K562 (cell line): ENCODE data around the gene LNX2. TPM values are rescaled to one million over a fixed set of nuclear protein-coding genes. Genes with fewer than 3 reads are reported as not detected.

Experiments used
- ATAC-seq: fragments of 200-7000 bp; cut with Tn5 transposase; 3 replicates; pipeline ENCODE4 v1.9.1; 2020; ENCODE audit warnings: moderate library complexity
- BruUV-seq: library from RNA; stranded (reverse); fragments of 400-500 nt; replicated peaks from 2 replicates; lab custom pipeline; 2021; lab: Mats Ljungman, UMichigan
- CTCF ChIA-PET: fragments of 300-600 bp; formaldehyde crosslinking; extraction: SDS; loops from one replicate; lab custom pipeline; 2021; ENCODE audit warnings: low intra/inter-chr PET ratio; lab: Yijun Ruan, JAX
- POLR2A ChIA-PET: fragments of 300-600, 350-650 bp; sonication (Branson Sonifier 250); formaldehyde crosslinking; extraction: SDS; loops from one replicate; lab custom pipeline; 2021; ENCODE audit warnings: antibody characterized with exemption, inconsistent platforms; lab: Yijun Ruan, JAX
- DNase-seq, 4 experiments: peaks; one replicate each; pipeline versions ENCODE4 v3.0.0 to v3.0.0-alpha.2; 2011 to 2018; ENCODE audit warnings: low spot score in 3 of 4, mixed read lengths in 3 of 4; ENCODE audit errors: extremely low read depth in 1 of 4
- FAIRE-seq: peaks from 2 replicates; lab custom pipeline; 2011; peaks lifted over from hg19 to GRCh38; lab: Jason Lieb, UNC
- H2AFZ ChIP-seq: 2 replicates; pipeline ENCODE4 v1.6.0; 2011; ENCODE audit warnings: low read depth, low read length, control low read depth, inconsistent platforms
- H3K27ac ChIP-seq: fragments of 200-600 bp; 3 replicates; pipeline ENCODE4 v1.8.0; 2011; ENCODE audit warnings: low read depth, mild to moderate bottlenecking, control low read depth, inconsistent platforms, low read length, moderate library complexity, mixed read lengths; ENCODE audit errors: extremely low read depth
- H3K27me3 ChIP-seq, 2 experiments: fragments of 300-600 bp in 1 of 2; 2 replicates in 1 of 2; 3 replicates in 1 of 2; pipeline versions ENCODE4 v1.6.0 to v1.8.0; 2011; ENCODE audit warnings: inconsistent platforms in 2 of 2, low read length in 2 of 2, mild to moderate bottlenecking in 1 of 2, mixed read lengths in 1 of 2, moderate library complexity in 1 of 2; ENCODE audit not compliant: control insufficient read depth in 2 of 2, insufficient read depth in 2 of 2
- H3K36me3 ChIP-seq: fragments of 300-600 bp; 3 replicates; pipeline ENCODE4 v1.8.0; 2011; ENCODE audit warnings: mild to moderate bottlenecking, low read length, inconsistent platforms; ENCODE audit not compliant: control insufficient read depth, insufficient read depth
- H3K4me1 ChIP-seq, 2 experiments: fragments of 200-600 bp in 1 of 2; replicated peaks in 1 of 2; 2 replicates in 1 of 2; 3 replicates in 1 of 2; pipeline versions ENCODE4 v1.5.1 to v1.8.0; 2011; ENCODE audit warnings: inconsistent platforms in 2 of 2, low read length in 2 of 2, mild to moderate bottlenecking in 1 of 2, mixed read lengths in 1 of 2, moderate library complexity in 1 of 2; ENCODE audit not compliant: control insufficient read depth in 2 of 2, insufficient read depth in 2 of 2
- H3K4me2 ChIP-seq: 2 replicates; pipeline ENCODE4 v1.6.1; 2011; ENCODE audit warnings: low read length, control low read depth, inconsistent platforms, mixed read lengths; ENCODE audit not compliant: insufficient read depth
- H3K4me3 ChIP-seq: fragments of 200-600 bp; sonication (generic), shearing (Covaris generic); 2 replicates; pipeline ENCODE4 v1.5.1; 2016; ENCODE audit warnings: control low read depth, inconsistent platforms
- H3K79me2 ChIP-seq: fragments of 200-600 bp; 3 replicates; pipeline ENCODE4 v1.8.0; 2011; ENCODE audit warnings: low read length, inconsistent platforms; ENCODE audit not compliant: control insufficient read depth, insufficient read depth
- H3K9ac ChIP-seq, 2 experiments: 2 replicates each; pipeline versions ENCODE4 v1.6.0 to v1.6.1; 2011; ENCODE audit warnings: low read depth in 2 of 2, low read length in 2 of 2, control low read depth in 1 of 2, inconsistent platforms in 1 of 2, mild to moderate bottlenecking in 1 of 2, mixed read lengths in 1 of 2; ENCODE audit not compliant: insufficient read depth in 1 of 2
- H3K9me1 ChIP-seq: one replicate; pipeline ENCODE4 v1.6.0; 2011; ENCODE audit warnings: inconsistent platforms, mild to moderate bottlenecking, low read length, moderate library complexity; ENCODE audit not compliant: control insufficient read depth, insufficient read depth
- H3K9me3 ChIP-seq: replicated peaks from 2 replicates; pipeline ENCODE4 v1.5.1; 2011; ENCODE audit warnings: low read depth, low read length, inconsistent platforms; ENCODE audit not compliant: control insufficient read depth, insufficient read depth
- H4K20me1 ChIP-seq: replicated peaks from 2 replicates; pipeline ENCODE4 v1.6.1; 2011; ENCODE audit warnings: low read length, inconsistent platforms, mixed read lengths; ENCODE audit not compliant: control insufficient read depth, insufficient read depth
- CTBP1 ChIP-seq: fragments of 450-650 bp; IDR thresholded peaks from 2 replicates; pipeline ENCODE4 v1.6.1; 2016; ENCODE audit warnings: borderline replicate concordance
- KAT7 ChIP-seq: sonication (generic); formaldehyde crosslinking; IDR thresholded peaks from 2 replicates; pipeline ENCODE4 v1.8.0; 2022; ENCODE audit warnings: missing genetic modification reagents, mild to moderate bottlenecking, borderline replicate concordance
- KHSRP ChIP-seq: fragments of 450-650 bp; IDR thresholded peaks from 2 replicates; pipeline ENCODE4 v1.6.1; 2017
- MYC ChIP-seq, 2 experiments: fragments of 250-450 bp in 1 of 2; sonication (Bioruptor Pico) in 1 of 2; IDR thresholded peaks; 2 replicates each; pipeline versions ENCODE4 v1.5.1 to v1.6.1; 2012 to 2021; ENCODE audit warnings: low read depth in 2 of 2, borderline replicate concordance in 1 of 2, improper control_type of control experiment in 1 of 2, low read length in 1 of 2, mild to moderate bottlenecking in 1 of 2, moderate library complexity in 1 of 2
- NONO ChIP-seq, 2 experiments: fragments of 200-400 bp in 1 of 2; fragments of 450-650 bp in 1 of 2; formaldehyde crosslinking in 1 of 2; IDR thresholded peaks; 2 replicates each; pipeline ENCODE4 v1.6.1; 2017; ENCODE audit warnings: low read depth in 2 of 2, mild to moderate bottlenecking in 2 of 2, moderate library complexity in 2 of 2, low read length in 1 of 2
- POLR2AphosphoS2 ChIP-seq: IDR thresholded peaks from 2 replicates; pipeline ENCODE4 v1.6.1; 2012; ENCODE audit warnings: low read length, improper control_type of control experiment
- SAFB ChIP-seq: fragments of 200-400 bp; formaldehyde crosslinking; IDR thresholded peaks from 2 replicates; pipeline ENCODE4 v1.6.1; 2017; ENCODE audit warnings: low read depth, low read length, borderline replicate concordance
- SP2 ChIP-seq: IDR thresholded peaks from 2 replicates; pipeline ENCODE4 v1.6.1; 2011; ENCODE audit warnings: mild to moderate bottlenecking, low read depth, low read length, moderate library complexity; ENCODE audit not compliant: poor library complexity, severe bottlenecking; ENCODE audit errors: extremely low read depth
- SRSF1 ChIP-seq: fragments of 200-400 bp; formaldehyde crosslinking; IDR thresholded peaks from 2 replicates; pipeline ENCODE4 v1.6.1; 2017; ENCODE audit warnings: mild to moderate bottlenecking, low read depth, low read length, moderate library complexity
- TRIM28 ChIP-seq: fragments of 450-650 bp; IDR thresholded peaks from 2 replicates; pipeline ENCODE4 v1.6.1; 2017
- TSC22D4 ChIP-seq: fragments of 450-650 bp; IDR thresholded peaks from 2 replicates; pipeline ENCODE4 v1.6.1; 2016; ENCODE audit warnings: missing genetic modification characterization, missing biosample characterization, control low read depth
- ZNF584 ChIP-seq: fragments of 200-800 bp; sonication (Bioruptor generic); IDR thresholded peaks from 2 replicates; pipeline ENCODE4 v1.6.1; 2016; ENCODE audit warnings: low read depth, mild to moderate bottlenecking, missing genetic modification characterization, missing compliant biosample characterization
- ZNF780A ChIP-seq: fragments of 250-450 bp; sonication (Bioruptor Pico); IDR thresholded peaks from 2 replicates; pipeline ENCODE4 v1.5.0; 2021; ENCODE audit warnings: mild to moderate bottlenecking
- WGBS: fragments of 100-300 bp; shearing (Covaris generic); methylation state at CpG from one replicate; pipeline ENCODE4 v1.1.6; 2016; ENCODE audit warnings: low coverage, mixed read lengths; ENCODE audit not compliant: insufficient coverage; ENCODE audit errors: missing lambda C conversion rate; 5-methylcytosine and 5-hydroxymethylcytosine counted together
- in situ Hi-C: fragments of 300-500 bp; cut with MboI; formaldehyde crosslinking; loops from 4 replicates; pipeline ENCODE4 v1.15.0; 2018; ENCODE audit warnings: inconsistent platforms, mixed read lengths
- intact Hi-C: fragments of 100-400 bp; cut with micrococcal nuclease; formaldehyde crosslinking; loops from 2 replicates; pipeline ENCODE4 v1.14.2; 2022
- polyA plus RNA-seq, 8 experiments: library from polyadenylated mRNA; depleted of rRNA in 4 of 8; stranded (reverse) in 5 of 8; unstranded in 3 of 8; fragments of >200 nt; fragmentation: Nextera tagmentation in 2 of 8; fragmentation: Illumina TruSeq in 1 of 8; extraction: Ambion mirVana in 2 of 8; extraction: Trizol in 1 of 8; gene quantifications; 2 replicates each; pipeline versions ENCODE4 v1.2.1 to v1.2.3, GENCODE V29; 2011 to 2014; ENCODE audit warnings: inconsistent platforms in 1 of 8, missing spikeins in 1 of 8
- total RNA-seq, 7 experiments: library from RNA; depleted of rRNA in 6 of 7; stranded (reverse); fragments of >200 nt in 6 of 7; fragmentation: Illumina TruSeq in 2 of 7; extraction: Trizol in 2 of 7; gene quantifications; 2 replicates each; pipeline versions ENCODE4 v1.2.1 to v1.2.3, GENCODE V29; 2011 to 2021; ENCODE audit warnings: low replicate concordance in 1 of 7
- TF ChIP-seq, protein P1 (sequence below): sonication (generic); formaldehyde crosslinking; IDR thresholded peaks from 2 replicates; pipeline ENCODE4 v1.8.1; 2023; ENCODE audit warnings: missing genetic modification reagents, mild to moderate bottlenecking, borderline replicate concordance

Gene LNX2
- total and polyA plus RNA-seq, 9 of the 15 experiments (the other 6 are each of a cell fraction or from before 2014, with no cell fraction given) = 1.5 to 5.5 (median 4.0) TPM

DNA sequence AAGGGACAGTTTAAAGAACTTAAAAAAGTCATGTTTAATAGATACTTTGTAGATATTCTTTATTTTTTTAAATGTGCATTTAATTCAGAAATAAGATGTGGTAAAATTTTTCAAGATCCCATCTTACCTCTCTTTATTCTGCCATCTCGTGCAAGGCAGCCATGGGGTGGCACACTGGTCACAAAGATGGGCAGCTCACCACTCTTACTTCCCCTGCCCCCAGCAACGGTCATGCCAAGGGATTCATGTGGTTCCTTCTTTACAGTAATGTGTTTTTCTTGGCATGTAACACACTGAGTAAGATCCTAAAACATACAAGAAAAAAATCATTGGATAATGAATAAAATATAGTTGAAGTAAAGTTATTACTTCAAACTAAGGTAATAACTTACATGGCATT, 64.2 kb downstream of the LNX2 start:
- WGBS = 73% methylated on average over 2 of the region's 2 CpGs
- CTCF ChIA-PET = no interaction called here
- no peak for FAIRE-seq

DNA sequence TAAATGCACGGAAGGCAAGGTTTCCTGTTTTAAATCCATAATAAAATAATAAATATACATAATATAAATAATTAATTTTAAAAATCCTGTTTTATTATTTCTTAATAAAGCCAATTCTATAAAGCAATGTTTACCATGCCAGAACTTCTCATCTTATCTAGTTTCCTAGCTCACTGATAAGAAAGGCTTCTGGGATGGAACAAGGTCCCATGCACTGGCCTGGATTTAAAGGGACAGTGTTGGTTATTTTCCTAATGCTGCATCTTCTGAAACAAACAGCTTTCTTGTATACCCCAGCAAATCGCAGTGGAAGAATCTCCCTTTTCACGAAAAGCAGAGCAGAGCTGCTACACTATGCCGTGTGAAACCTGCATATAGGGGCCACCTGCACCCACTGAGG, 68.8 kb downstream of the LNX2 start:
- 64% methylated on average over 4 of the region's 4 CpGs for WGBS
- no peaks in the 10 kb centered on the region for H3K27me3 ChIP-seq
- CTCF ChIA-PET = no interaction called here
- DNase-seq (no peak), FAIRE-seq (no peak), ATAC-seq (no peak)
- peaks cover 14% of the 10 kb centered on the region; the same call in 1 of the 3 replicates for H3K36me3 ChIP-seq
- BruUV-seq = no TSS peak
- H4K20me1 ChIP-seq = no peaks in the 10 kb centered on the region
- no peaks in the 10 kb centered on the region for H3K79me2 ChIP-seq
- intact Hi-C loops (no loop called here), in situ Hi-C loops (no loop called here)
- no peaks in the 10 kb centered on the region for H3K4me1 ChIP-seq
- no peaks in the 10 kb centered on the region for H3K9me3 ChIP-seq
- H2AFZ ChIP-seq = no peak overlapping the region
- no peak overlapping the region for H3K9ac ChIP-seq
- no peak overlapping the region for H3K4me3 ChIP-seq
- POLR2A ChIA-PET = interaction anchor here (0.6 to 1.3 kb wide), 2 partner anchors 13 to 1161 kb away, joined by 3 read pairs; no protein-coding TSS in a partner anchor
- H3K9me1 ChIP-seq = no peaks in the 10 kb centered on the region
- no peak overlapping the region for H3K27ac ChIP-seq
- H3K4me2 ChIP-seq = no peak overlapping the region
- TF ChIP-seq NONO (IDR thresholded peaks at IDR 0.05; ENCODE audit: low read depth in 2 of 2, low read length in 1 of 2) (no peak), SRSF1 (no peak), SAFB (no peak), SP2 (no peak), POLR2AphosphoS2 (no peak), ZNF584 (CRISPR knock-in tag) (no peak), TSC22D4 (tag) (no peak), CTBP1 (no peak)
- TF ChIP-seq, protein P1, sequence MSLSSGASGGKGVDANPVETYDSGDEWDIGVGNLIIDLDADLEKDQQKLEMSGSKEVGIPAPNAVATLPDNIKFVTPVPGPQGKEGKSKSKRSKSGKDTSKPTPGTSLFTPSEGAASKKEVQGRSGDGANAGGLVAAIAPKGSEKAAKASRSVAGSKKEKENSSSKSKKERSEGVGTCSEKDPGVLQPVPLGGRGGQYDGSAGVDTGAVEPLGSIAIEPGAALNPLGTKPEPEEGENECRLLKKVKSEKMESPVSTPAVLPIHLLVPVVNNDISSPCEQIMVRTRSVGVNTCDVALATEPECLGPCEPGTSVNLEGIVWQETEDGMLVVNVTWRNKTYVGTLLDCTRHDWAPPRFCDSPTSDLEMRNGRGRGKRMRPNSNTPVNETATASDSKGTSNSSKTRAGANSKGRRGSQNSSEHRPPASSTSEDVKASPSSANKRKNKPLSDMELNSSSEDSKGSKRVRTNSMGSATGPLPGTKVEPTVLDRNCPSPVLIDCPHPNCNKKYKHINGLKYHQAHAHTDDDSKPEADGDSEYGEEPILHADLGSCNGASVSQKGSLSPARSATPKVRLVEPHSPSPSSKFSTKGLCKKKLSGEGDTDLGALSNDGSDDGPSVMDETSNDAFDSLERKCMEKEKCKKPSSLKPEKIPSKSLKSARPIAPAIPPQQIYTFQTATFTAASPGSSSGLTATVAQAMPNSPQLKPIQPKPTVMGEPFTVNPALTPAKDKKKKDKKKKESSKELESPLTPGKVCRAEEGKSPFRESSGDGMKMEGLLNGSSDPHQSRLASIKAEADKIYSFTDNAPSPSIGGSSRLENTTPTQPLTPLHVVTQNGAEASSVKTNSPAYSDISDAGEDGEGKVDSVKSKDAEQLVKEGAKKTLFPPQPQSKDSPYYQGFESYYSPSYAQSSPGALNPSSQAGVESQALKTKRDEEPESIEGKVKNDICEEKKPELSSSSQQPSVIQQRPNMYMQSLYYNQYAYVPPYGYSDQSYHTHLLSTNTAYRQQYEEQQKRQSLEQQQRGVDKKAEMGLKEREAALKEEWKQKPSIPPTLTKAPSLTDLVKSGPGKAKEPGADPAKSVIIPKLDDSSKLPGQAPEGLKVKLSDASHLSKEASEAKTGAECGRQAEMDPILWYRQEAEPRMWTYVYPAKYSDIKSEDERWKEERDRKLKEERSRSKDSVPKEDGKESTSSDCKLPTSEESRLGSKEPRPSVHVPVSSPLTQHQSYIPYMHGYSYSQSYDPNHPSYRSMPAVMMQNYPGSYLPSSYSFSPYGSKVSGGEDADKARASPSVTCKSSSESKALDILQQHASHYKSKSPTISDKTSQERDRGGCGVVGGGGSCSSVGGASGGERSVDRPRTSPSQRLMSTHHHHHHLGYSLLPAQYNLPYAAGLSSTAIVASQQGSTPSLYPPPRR (CRISPR knock-in tag) = no peak

More for the DNA sequence above, 64.2 kb downstream of the LNX2 start:
- no peaks in the 10 kb centered on the region for H3K4me1 ChIP-seq
- no peaks in the 10 kb centered on the region for H3K9me3 ChIP-seq
- H4K20me1 ChIP-seq = no peaks in the 10 kb centered on the region
- H3K4me2 ChIP-seq = no peak overlapping the region
- intact Hi-C loops (no loop called here), in situ Hi-C loops (no loop called here)
- H3K27me3 ChIP-seq = no peaks in the 10 kb centered on the region
- peaks cover 8% of the 10 kb centered on the region; the same call in 1 of the 3 replicates for H3K36me3 ChIP-seq
- TF ChIP-seq KHSRP (no peak), MYC (IDR thresholded peaks at IDR 0.05; ENCODE audit: low read depth, low read length) (no peak), MYC (CRISPR knock-in tag; IDR thresholded peaks at IDR 0.05; ENCODE audit: borderline replicate concordance, low read depth) (no peak), TRIM28 (no peak), ZNF780A (CRISPR knock-in tag) (no peak), KAT7 (CRISPR knock-in tag) (no peak)
- H3K4me3 ChIP-seq = no peak overlapping the region
- no peaks in the 10 kb centered on the region for H3K9me1 ChIP-seq
- POLR2A ChIA-PET = no interaction called here
- no peak overlapping the region for H3K9ac ChIP-seq
- no TSS peak for BruUV-seq
- no peak overlapping the region for H3K27ac ChIP-seq
- ATAC-seq (no peak), DNase-seq (no peak)
- no peaks in the 10 kb centered on the region for H3K79me2 ChIP-seq
- no peak overlapping the region for H2AFZ ChIP-seq
